Sigmoid colon (tissue), 4 donors: ENCODE measurements around the gene TCF3.

Source experiments
- CTCF ChIP-seq, 4 experiments: fragments of 450-650 bp in 3 of 4; fragments of 200-600 bp in 1 of 4; IDR thresholded peaks; one replicate each; pipeline ENCODE4 v1.5.1; 2016 to 2019; ENCODE audit warnings: antibody characterized with exemption in 4 of 4, mild to moderate bottlenecking in 3 of 4, moderate library complexity in 2 of 4
- EP300 ChIP-seq, 4 donors: sonication (generic); formaldehyde crosslinking; IDR thresholded peaks; one replicate each; pipeline ENCODE4 v1.6.1; 2017; ENCODE audit warnings: antibody characterized with exemption in 4 of 4
- POLR2A ChIP-seq, 2 donors: fragments of 450-650 bp; IDR thresholded peaks; one replicate each; pipeline ENCODE4 v1.6.1; 2016; ENCODE audit warnings: antibody characterized with exemption in 2 of 2, mild to moderate bottlenecking in 2 of 2, moderate library complexity in 2 of 2
- POLR2AphosphoS5 ChIP-seq, 4 donors: sonication (generic); formaldehyde crosslinking; IDR thresholded peaks; one replicate each; pipeline ENCODE4 v1.6.1; 2017; ENCODE audit warnings: antibody characterized with exemption in 4 of 4

GRCh38 chr19:1598777-1599459, 53.5 kb downstream of the TCF3 start:
- TF ChIP-seq CTCF (IDR thresholded peaks at IDR 0.05) (no peak), POLR2A (IDR thresholded peaks at IDR 0.05) (no peak), POLR2AphosphoS5 (IDR thresholded peaks at IDR 0.05) (no peak), EP300 (IDR thresholded peaks at IDR 0.05) (no peak)
